CD4-positive, CD25-positive, alpha-beta regulatory T cell (primary cell): ENCODE data around the gene RERE. TPM values are rescaled to one million over a fixed set of nuclear protein-coding genes. Genes with fewer than 3 reads are reported as not detected.

ENCODE experiments used
- ATAC-seq, 2 donors: fragments of 150-1000 bp; cut with Tn5 transposase; one replicate each; pipeline ENCODE4 v1.10.0; 2021; ENCODE audit warnings: low read depth in 2 of 2, moderate number of reproducible peaks in 2 of 2, moderate library complexity in 1 of 2
- DNase-seq, 3 donors: peaks; one replicate each; pipeline versions ENCODE4 v3.0.0 to v3.0.0-alpha.2; 2012 to 2022; ENCODE audit warnings: mixed read lengths in 1 of 3
- H3K27ac ChIP-seq: one replicate; pipeline ENCODE4 v1.7.0; 2013; ENCODE audit warnings: mild to moderate bottlenecking, low read length; ENCODE audit not compliant: insufficient read depth, poor library complexity, severe bottlenecking
- H3K27me3 ChIP-seq: one replicate; pipeline ENCODE4 v1.7.0; 2013; ENCODE audit warnings: low read length; ENCODE audit not compliant: control insufficient read depth, insufficient read depth
- H3K36me3 ChIP-seq: one replicate; pipeline ENCODE4 v1.7.0; 2013; ENCODE audit warnings: mild to moderate bottlenecking, low read length, moderate library complexity; ENCODE audit not compliant: control insufficient read depth, insufficient read depth
- H3K4me1 ChIP-seq: 2 replicates; pipeline ENCODE4 v1.7.0; 2013; ENCODE audit warnings: mild to moderate bottlenecking, low read length; ENCODE audit not compliant: insufficient read depth, control insufficient read depth, poor library complexity, severe bottlenecking
- H3K4me3 ChIP-seq: one replicate; pipeline ENCODE4 v1.7.0; 2013; ENCODE audit warnings: low read depth, mild to moderate bottlenecking, low read length, moderate library complexity
- H3K9me3 ChIP-seq, 2 experiments: 1 replicate in 1 of 2; 2 replicates in 1 of 2; pipeline ENCODE4 v1.7.0; 2013; ENCODE audit warnings: low read length in 2 of 2, mild to moderate bottlenecking in 1 of 2, moderate library complexity in 1 of 2; ENCODE audit not compliant: control insufficient read depth in 2 of 2
- H3K27ac Mint-ChIP-seq, 3 donors: one replicate each; pipeline ENCODE4 v1.8.0; 2020 to 2022; ENCODE audit warnings: mild to moderate bottlenecking in 3 of 3, mixed read lengths in 3 of 3, moderate library complexity in 2 of 3
- H3K27me3 Mint-ChIP-seq: one replicate; pipeline ENCODE4 v1.8.0; 2022; ENCODE audit warnings: mild to moderate bottlenecking, mixed read lengths
- H3K36me3 Mint-ChIP-seq: one replicate; pipeline ENCODE4 v1.8.0; 2020; ENCODE audit warnings: mixed read lengths
- H3K4me1 Mint-ChIP-seq, 4 donors: one replicate each; pipeline ENCODE4 v1.8.0; 2020 to 2022; ENCODE audit warnings: mixed read lengths in 4 of 4, mild to moderate bottlenecking in 1 of 4
- H3K4me3 Mint-ChIP-seq, 4 donors: one replicate each; pipeline ENCODE4 v1.8.0; 2020 to 2022; ENCODE audit warnings: mild to moderate bottlenecking in 4 of 4, mixed read lengths in 4 of 4, moderate library complexity in 3 of 4
- H3K9me3 Mint-ChIP-seq, 7 donors: one replicate each; pipeline ENCODE4 v1.8.0; 2020 to 2022; ENCODE audit warnings: mixed read lengths in 7 of 7, mild to moderate bottlenecking in 3 of 7, moderate library complexity in 2 of 7
- polyA plus RNA-seq, 4 donors: library from polyadenylated mRNA; unstranded; fragments of 300-500 nt; fragmentation: Illumina TruSeq; gene quantifications; one replicate each; pipeline ENCODE4 v1.2.3, GENCODE V29; 2021
- total RNA-seq: library from RNA; stranded (reverse); gene quantifications from one replicate; pipeline ENCODE4 v1.2.3, GENCODE V29; 2022

The RERE gene
- total and polyA plus RNA-seq, 5 donors from 2014 or later: 3.1 to 127 (median 5.7) TPM

DNA sequence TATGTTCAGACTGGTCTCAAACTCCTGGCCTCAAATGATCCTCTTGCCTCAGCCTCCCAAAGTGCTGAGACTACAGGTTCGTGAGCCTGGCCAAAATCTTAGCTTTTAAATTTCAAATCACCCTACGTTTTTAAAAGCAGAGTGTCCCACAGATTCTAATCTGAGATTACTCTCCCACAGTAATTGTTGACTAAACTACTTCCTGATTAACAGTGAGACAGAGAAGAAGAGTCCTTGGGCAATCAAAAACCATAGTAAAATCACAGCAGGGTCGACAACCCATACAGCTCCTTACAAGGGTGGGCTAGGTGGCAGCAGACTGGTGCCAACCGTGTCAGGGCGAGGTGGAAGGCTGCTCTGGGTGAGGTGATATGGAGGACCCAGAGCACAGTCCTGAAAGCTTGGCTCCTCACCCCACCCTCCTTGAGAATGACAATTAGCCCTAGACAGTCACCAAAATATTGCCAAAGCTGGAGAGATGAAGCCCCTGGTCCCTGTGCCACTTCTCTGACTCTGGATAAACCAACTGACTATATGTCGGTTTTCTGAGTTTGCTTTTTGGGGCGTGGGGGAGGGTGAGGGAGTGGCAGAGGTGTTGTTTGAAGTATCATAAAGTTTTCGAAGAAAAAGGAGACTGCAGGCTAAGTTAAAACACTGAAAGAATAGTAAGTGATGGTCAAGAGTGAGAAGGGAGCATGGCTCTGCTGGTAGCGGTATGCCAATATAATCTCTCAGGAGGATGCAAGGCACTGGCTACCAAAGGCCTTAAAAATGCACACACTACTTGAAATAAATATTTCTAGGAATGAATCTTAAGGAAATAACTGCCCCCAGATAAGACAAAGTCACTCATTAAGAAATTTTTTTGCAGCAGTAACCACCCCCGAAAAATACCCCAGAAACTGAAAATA, 412.7 kb downstream of the RERE start:
- peak overlapping the region in 1 of 4 donors; percentile 52 for H3K4me3 Mint-ChIP-seq
- H3K36me3 Mint-ChIP-seq: peaks cover 48% of the 10 kb centered on the region
- Histone ChIP-seq H3K4me1 (peaks cover 37% of the 10 kb centered on the region), H3K4me3 (no peak overlapping the region), H3K27me3 (no peaks in the 10 kb centered on the region), H3K27ac (peak overlapping the region; percentile 41), H3K9me3 (no peaks in the 10 kb centered on the region), H3K36me3 (peaks cover 40% of the 10 kb centered on the region)
- peak overlapping the region in 2 of 3 donors; percentile 43 to 91 for H3K27ac Mint-ChIP-seq
- H3K9me3 Mint-ChIP-seq: no peaks in the 10 kb centered on the region
- peaks cover 32 to 57% (median 42%) of the 10 kb centered on the region in 4 donors for H3K4me1 Mint-ChIP-seq
- ATAC-seq: no peak
- no peaks in the 10 kb centered on the region for H3K27me3 Mint-ChIP-seq
- DNase-seq: no peak

DNA sequence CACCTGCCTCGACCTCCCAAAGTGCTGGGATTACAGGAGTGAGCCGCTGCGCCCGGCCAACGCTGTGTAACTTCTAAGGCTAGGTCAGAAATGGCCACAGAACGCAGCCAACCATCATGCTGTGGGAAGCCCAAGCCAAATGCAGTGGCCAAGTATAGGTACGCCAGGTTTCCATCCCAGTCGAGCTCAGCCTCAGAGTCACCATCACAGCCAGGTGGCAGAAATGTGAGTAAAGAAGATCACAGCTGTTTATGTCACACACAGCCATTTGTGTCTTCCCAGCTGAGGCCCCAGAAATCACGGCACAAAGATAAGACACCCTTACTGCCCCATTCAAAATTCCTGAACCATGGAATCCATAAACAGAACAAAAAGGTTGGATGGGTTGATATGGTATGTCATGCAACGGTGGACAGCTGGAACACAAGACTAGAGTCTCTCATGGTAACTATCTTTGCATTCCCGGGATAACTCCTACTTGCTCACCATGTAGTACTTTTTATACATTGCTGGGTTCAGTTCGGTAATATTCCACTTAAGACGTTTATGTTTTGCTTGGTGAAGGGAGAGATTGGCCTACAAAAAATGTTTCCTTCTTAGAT, 415.2 kb downstream of the RERE start:
- H3K4me3 Mint-ChIP-seq: peak overlapping the region in 1 of 4 donors; percentile 56
- H3K36me3 ChIP-seq: peaks cover 37% of the 10 kb centered on the region

DNA sequence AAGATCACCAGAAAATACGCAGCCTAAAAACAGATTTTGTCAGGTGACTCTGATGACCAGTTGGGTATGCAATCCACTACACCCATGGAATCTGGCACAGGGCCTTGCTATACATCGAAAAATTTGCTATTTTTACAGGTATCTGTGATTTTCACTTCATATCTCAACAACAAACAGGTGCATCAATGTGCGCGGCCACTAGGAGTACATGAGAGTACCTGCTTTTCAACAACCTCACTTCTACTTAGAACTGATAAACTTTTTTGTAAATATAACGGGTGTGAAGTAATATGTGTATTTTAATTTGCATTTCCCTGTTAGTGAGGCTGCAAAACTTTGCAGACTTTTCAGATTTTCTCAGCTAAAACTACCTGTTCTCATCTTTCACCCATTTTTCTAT, 418.8 kb downstream of the RERE start:
- peak overlapping the region in 2 of 3 donors; percentile 45 to 64 for H3K27ac Mint-ChIP-seq
- H3K9me3 Mint-ChIP-seq: no peaks in the 10 kb centered on the region
- no peak overlapping the region for H3K4me3 ChIP-seq
- H3K36me3 ChIP-seq: peaks cover 33% of the 10 kb centered on the region
- peaks cover 45% of the 10 kb centered on the region for H3K4me1 ChIP-seq
- peak overlapping the region; percentile 45 for H3K27ac ChIP-seq
- peaks cover 17% of the 10 kb centered on the region for H3K36me3 Mint-ChIP-seq
- DNase-seq (peak in 1 of 3 donors; percentile 50), ATAC-seq (no peak)
- peaks cover 47 to 66% (median 59%) of the 10 kb centered on the region in 4 donors for H3K4me1 Mint-ChIP-seq
- peak overlapping the region in 2 of 4 donors; percentile 6 to 10 for H3K4me3 Mint-ChIP-seq
- no peaks in the 10 kb centered on the region for H3K9me3 ChIP-seq
- no peaks in the 10 kb centered on the region for H3K27me3 ChIP-seq
- H3K27me3 Mint-ChIP-seq: no peaks in the 10 kb centered on the region

More for the DNA sequence above, 415.2 kb downstream of the RERE start:
- Histone ChIP-seq H3K27ac (no peak overlapping the region), H3K4me3 (no peak overlapping the region), H3K27me3 (no peaks in the 10 kb centered on the region), H3K9me3 (no peaks in the 10 kb centered on the region), H3K4me1 (peaks cover 27% of the 10 kb centered on the region)
- DNase-seq (no peak), ATAC-seq (no peak)
- peaks cover 38 to 55% (median 40%) of the 10 kb centered on the region in 4 donors for H3K4me1 Mint-ChIP-seq
- H3K36me3 Mint-ChIP-seq: peaks cover 33% of the 10 kb centered on the region
- no peak overlapping the region for H3K27ac Mint-ChIP-seq
- no peaks in the 10 kb centered on the region for H3K9me3 Mint-ChIP-seq
- H3K27me3 Mint-ChIP-seq: no peaks in the 10 kb centered on the region

DNA sequence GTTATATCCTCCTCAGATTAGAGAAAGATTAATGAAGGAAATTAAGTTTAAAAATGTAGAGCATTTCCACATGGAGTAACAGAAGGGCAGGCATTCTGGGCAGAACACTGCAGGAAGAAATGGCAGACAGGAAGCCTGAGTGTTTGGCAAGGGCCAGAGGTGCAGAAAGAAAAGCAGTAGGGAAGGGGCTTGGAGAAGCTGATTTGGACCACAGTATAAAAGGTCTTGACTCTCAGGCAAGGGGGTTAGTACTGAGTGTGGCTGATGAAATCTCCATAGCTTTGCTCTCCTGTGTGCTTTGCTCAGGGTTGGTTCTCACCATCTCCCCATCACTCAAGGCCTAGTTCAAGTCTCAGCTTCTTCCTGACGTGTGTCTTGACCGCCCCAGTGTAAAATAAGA, 419.4 kb downstream of the RERE start:
- no peaks in the 10 kb centered on the region for H3K9me3 ChIP-seq
- DNase-seq (no peak), ATAC-seq (no peak)
- Mint-ChIP-seq H3K4me3 (peak overlapping the region; percentile 6 to 77 (median 42)), H3K27me3 (no peaks in the 10 kb centered on the region), H3K27ac (peak overlapping the region in 2 of 3 donors; percentile 64 to 72), H3K4me1 (peaks cover 51 to 70% (median 60%) of the 10 kb centered on the region in 4 donors), H3K9me3 (no peaks in the 10 kb centered on the region), H3K36me3 (peaks cover 16% of the 10 kb centered on the region)
- H3K4me3 ChIP-seq: peak overlapping the region; percentile 84
- peaks cover 36% of the 10 kb centered on the region for H3K36me3 ChIP-seq
- H3K27ac ChIP-seq: peak overlapping the region; percentile 71
- H3K4me1 ChIP-seq: peaks cover 45% of the 10 kb centered on the region
- H3K27me3 ChIP-seq: no peaks in the 10 kb centered on the region

DNA sequence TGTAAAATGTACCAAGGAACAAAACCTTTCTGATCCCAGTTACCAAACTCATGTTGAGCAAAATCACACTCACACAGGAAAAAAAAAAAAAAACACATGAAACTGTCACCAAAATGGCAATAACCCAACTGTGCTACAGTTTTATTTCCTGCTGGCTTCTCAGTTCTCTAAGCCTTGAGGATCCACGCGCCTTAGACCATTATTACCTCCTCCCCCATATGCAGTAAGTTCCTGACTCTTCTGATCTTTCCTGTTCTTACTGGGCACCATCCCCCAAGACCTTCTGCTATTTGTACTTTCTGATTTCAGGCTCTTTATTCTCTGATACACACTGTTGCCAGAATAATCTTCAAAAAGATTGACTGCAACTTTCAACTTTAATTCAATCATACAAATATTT, 419.9 kb downstream of the RERE start:
- H3K27ac Mint-ChIP-seq: peak overlapping the region; percentile 58 to 87 (median 64)
- no peaks in the 10 kb centered on the region for H3K9me3 Mint-ChIP-seq
- no peaks in the 10 kb centered on the region for H3K27me3 ChIP-seq
- no peaks in the 10 kb centered on the region for H3K9me3 ChIP-seq
- peaks cover 54 to 75% (median 60%) of the 10 kb centered on the region in 4 donors for H3K4me1 Mint-ChIP-seq
- H3K4me3 Mint-ChIP-seq: peak overlapping the region; percentile 20 to 77 (median 49)
- H3K4me3 ChIP-seq: peak overlapping the region; percentile 84
- H3K4me1 ChIP-seq: peaks cover 45% of the 10 kb centered on the region
- peak in 1 of 2 donors; percentile 18 for ATAC-seq
- H3K27ac ChIP-seq: peak overlapping the region; percentile 71
- peaks cover 16% of the 10 kb centered on the region for H3K36me3 Mint-ChIP-seq
- peak in 1 of 3 donors; percentile 46 for DNase-seq
- no peaks in the 10 kb centered on the region for H3K27me3 Mint-ChIP-seq
- H3K36me3 ChIP-seq: peaks cover 39% of the 10 kb centered on the region

DNA sequence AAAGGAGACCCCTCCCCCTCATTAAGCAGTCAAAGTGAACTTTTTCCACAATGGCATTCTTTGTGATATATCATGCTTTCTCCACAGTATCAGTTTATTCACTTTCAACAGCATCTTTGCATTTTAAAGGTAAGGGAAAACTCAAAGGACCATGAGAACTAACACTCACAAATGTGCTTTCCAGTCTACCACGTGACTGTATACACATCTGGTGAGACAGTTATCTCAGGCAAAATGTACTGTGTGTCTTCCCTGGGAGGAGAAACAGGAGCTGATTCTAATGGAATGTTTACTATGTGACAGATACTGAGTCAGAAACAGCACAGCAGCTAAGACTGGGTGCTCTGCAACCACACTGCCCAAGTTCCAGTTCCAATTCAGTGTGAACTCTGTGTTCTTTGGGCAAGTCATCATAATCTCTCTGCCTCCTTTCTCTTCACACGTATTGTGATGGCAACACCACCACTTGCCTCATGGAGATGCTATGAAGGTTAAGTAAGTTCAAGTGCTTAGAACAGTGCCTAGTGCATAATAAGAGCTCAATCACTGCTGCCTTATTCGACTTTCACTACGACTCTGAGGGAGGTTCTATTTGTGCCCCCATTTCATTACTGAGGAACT, 420.5 kb downstream of the RERE start:
- peak overlapping the region; percentile 71 for H3K27ac ChIP-seq
- peak in 2 of 3 donors; percentile 30 to 31 for DNase-seq
- H3K9me3 ChIP-seq: no peaks in the 10 kb centered on the region
- ATAC-seq: peak in 1 of 2 donors; percentile 50
- H3K27me3 ChIP-seq: no peaks in the 10 kb centered on the region
- H3K4me1 Mint-ChIP-seq: peaks cover 52 to 75% (median 60%) of the 10 kb centered on the region in 4 donors
- H3K27me3 Mint-ChIP-seq: no peaks in the 10 kb centered on the region
- H3K4me3 Mint-ChIP-seq: peak overlapping the region; percentile 33 to 72 (median 64)
- H3K36me3 Mint-ChIP-seq: peaks cover 11% of the 10 kb centered on the region
- peak overlapping the region; percentile 58 to 87 (median 64) for H3K27ac Mint-ChIP-seq
- H3K4me3 ChIP-seq: peak overlapping the region; percentile 84
- H3K9me3 Mint-ChIP-seq: no peaks in the 10 kb centered on the region
- H3K36me3 ChIP-seq: peaks cover 34% of the 10 kb centered on the region
- peaks cover 45% of the 10 kb centered on the region for H3K4me1 ChIP-seq

DNA sequence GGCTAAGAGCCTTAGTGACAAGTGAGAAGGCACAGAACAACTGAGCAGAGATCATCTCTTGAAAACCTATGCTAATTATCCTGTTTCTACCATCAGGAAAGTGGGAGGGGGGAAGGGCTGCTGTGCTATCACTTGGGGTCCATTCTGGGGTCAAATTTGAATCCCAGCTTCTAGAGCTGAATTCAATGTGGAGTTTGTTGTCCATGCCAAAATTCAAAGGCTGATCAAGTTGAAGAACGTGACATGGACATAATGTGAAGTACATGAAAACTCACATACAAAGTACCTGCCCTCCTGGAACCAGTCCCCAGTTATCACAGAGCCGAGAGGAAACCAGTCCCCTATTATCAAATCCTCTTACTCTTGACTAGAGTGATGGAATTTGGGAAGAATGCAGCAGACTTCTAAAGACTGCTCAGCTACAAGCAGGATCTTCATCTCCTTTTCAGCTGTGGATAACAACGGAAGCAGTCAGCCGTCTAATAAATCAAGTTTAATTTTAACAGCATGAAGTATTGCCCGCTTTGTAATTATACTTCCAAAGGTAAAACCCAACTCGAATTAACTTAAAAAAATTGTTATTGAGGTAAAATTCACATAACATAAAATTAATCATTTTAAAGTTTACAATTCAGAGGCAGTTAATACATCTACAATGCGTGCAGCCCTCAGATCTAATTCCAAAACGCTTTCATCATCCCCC, 421.2 kb downstream of the RERE start:
- Histone ChIP-seq H3K4me3 (peak overlapping the region; percentile 84), H3K36me3 (peaks cover 31% of the 10 kb centered on the region)

More for the DNA sequence above, 421.2 kb downstream of the RERE start:
- peak overlapping the region; percentile 71 for H3K27ac ChIP-seq
- Mint-ChIP-seq H3K9me3 (no peaks in the 10 kb centered on the region), H3K27me3 (no peaks in the 10 kb centered on the region), H3K4me1 (peaks cover 54 to 80% (median 64%) of the 10 kb centered on the region in 4 donors), H3K27ac (peak overlapping the region; percentile 58 to 89 (median 89)), H3K4me3 (peak overlapping the region; percentile 40 to 95 (median 81)), H3K36me3 (peaks cover 12% of the 10 kb centered on the region)
- H3K27me3 ChIP-seq: no peaks in the 10 kb centered on the region
- no peak for ATAC-seq
- peaks cover 45% of the 10 kb centered on the region for H3K4me1 ChIP-seq
- DNase-seq: no peak
- no peaks in the 10 kb centered on the region for H3K9me3 ChIP-seq
